ENCODE measurements around the gene ABHD17C. TPM values are rescaled to one million over a fixed set of nuclear protein-coding genes. Genes with fewer than 3 reads are reported as not detected.
"Not testable (repeated sequence)": the region's sequence is repeated elsewhere in the genome, so short reads cannot be mapped to it uniquely, and the experiment has no call there.

Gene ABHD17C
- 41.4 TPM for total RNA-seq
- long read RNA-seq, transcript ABHD17C-201 (3 exons, 2,368 nt), result major isoform, 172 of 183 reads
- long read RNA-seq, partial matches to known transcripts, result 1 of 183 reads
- long read RNA-seq, other reads (novel, unspliced or antisense), result 9 of 183 reads

DNA sequence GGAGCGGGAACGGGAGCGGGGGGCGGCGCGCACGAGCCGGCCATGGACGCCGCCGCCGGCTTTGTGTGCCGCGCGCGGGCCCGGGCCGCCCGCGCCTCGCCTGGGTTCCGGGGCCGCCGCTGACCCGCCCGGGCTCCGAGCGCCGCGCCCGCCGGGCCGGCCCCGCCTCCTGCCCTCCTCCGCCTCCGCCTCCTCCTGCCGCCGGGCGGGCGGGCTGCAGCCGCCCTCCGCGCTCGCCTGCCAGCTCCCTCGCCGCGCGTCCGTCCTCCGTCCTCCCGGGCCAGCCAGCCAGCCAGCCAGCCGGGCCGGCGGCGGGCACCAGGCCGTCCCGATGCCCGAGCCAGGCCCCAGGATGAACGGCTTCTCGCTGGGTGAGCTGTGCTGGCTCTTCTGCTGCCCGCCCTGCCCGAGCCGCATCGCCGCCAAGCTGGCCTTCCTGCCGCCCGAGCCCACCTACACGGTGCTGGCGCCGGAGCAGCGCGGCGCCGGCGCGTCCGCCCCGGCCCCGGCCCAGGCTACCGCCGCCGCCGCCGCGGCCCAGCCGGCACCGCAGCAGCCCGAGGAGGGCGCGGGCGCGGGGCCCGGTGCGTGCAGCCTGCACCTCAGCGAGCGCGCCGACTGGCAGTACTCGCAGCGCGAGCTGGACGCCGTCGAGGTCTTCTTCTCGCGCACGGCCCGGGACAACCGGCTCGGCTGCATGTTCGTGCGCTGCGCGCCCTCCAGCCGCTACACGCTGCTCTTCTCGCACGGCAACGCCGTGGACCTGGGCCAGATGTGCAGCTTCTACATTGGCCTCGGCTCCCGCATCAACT is at the start of gene ABHD17C:
Gene ABHD17C, plus strand, starts transcription at position 212 of the 812 bp plus-strand sequence. Its CDS starts 120 bp downstream, at position 332.
- DNase-seq (peak; percentile 89), ATAC-seq (peak; percentile 89)
- H3K4me3 ChIP-seq, result peak within 1 kb of the TSS; percentile 80
- H3K27me3 ChIP-seq, result no peaks in the 10 kb centered on the region
- TF ChIP-seq, protein P1, sequence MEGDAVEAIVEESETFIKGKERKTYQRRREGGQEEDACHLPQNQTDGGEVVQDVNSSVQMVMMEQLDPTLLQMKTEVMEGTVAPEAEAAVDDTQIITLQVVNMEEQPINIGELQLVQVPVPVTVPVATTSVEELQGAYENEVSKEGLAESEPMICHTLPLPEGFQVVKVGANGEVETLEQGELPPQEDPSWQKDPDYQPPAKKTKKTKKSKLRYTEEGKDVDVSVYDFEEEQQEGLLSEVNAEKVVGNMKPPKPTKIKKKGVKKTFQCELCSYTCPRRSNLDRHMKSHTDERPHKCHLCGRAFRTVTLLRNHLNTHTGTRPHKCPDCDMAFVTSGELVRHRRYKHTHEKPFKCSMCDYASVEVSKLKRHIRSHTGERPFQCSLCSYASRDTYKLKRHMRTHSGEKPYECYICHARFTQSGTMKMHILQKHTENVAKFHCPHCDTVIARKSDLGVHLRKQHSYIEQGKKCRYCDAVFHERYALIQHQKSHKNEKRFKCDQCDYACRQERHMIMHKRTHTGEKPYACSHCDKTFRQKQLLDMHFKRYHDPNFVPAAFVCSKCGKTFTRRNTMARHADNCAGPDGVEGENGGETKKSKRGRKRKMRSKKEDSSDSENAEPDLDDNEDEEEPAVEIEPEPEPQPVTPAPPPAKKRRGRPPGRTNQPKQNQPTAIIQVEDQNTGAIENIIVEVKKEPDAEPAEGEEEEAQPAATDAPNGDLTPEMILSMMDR (IDR thresholded peaks at IDR 0.05), result no peak
- no peaks in the 10 kb centered on the region for H3K9me3 ChIP-seq
- no peaks in the 10 kb centered on the region for H3K36me3 ChIP-seq
- peak within 1 kb of the TSS; percentile 84 for H3K27ac ChIP-seq
- intact Hi-C loops (cut with DNase I), result no loop called here
- H3K4me1 ChIP-seq, result peaks cover 6% of the 10 kb centered on the region

DNA sequence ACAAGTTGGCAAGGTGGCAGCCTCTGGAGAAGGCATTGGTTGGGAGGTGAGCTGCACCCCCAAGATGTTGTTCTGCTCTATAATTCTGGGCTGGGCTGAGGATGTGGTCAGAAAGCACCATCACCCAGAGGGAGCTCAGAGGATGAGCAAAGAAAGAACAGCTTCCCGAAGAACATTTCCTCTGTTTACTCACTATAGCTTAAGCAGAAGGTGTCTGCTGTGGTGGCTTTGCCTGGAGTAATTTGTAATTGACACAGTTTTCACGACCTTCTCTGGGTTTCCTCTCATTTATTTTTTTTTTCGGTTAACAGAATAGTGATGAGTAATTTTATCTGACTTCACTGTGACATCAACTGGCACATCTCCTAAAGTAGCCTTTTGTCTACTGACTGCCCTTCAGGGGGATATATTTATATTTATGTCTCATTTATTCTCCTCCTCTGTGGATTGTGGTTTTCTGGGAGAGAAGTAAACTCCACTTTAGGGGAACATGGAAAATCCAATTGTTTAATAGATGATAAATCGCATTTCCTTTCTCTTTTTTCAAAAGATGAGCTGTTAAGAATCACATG is 49.5 kb upstream of the ABHD17C start:
- ATAC-seq (no peak), DNase-seq (no peak)
- intact Hi-C loops (cut with DNase I), result no loop called here
- Histone ChIP-seq H3K4me3 (no peak overlapping the region), H3K27ac (no peak overlapping the region), H3K27me3 (no peaks in the 10 kb centered on the region), H3K9me3 (peaks cover 7% of the 10 kb centered on the region), H3K36me3 (no peaks in the 10 kb centered on the region), H3K4me1 (no peaks in the 10 kb centered on the region)
- TF ChIP-seq, protein P1 (IDR thresholded peaks at IDR 0.05), result no peak

- H3K4me3 ChIP-seq; H3K36me3 ChIP-seq; ATAC-seq; H3K27ac ChIP-seq; intact Hi-C loops (cut with DNase I); DNase-seq; H3K27me3 ChIP-seq; H3K4me1 ChIP-seq: not testable (repeated sequence)
- H3K9me3 ChIP-seq, result peaks cover 12% of the 10 kb centered on the region
Measured at GRCh38 chr15:80647424-80647823, 47.7 kb upstream of the ABHD17C start.

DNA sequence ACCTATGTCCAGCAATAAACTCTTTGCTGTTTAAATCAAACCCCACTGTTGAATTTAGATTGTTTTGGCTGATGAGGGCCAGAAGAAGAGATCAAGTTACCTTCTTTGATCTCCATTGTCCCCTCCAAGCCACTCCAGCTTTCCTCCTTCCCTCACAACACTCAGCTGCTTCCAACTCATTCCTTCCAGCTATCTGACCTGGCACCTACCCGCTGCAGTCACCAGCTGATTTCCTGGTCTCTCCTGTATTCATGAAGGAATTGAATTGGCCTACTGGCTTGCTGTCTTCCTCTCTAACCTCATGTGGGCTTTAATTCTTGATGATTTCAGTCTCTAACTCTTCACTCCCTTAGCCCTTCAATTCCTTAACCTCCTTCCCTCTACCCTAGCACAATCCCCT is 40.8 kb upstream of the ABHD17C start:
- TF ChIP-seq, protein P1 (IDR thresholded peaks at IDR 0.05), result no peak
- H3K9me3 ChIP-seq, result peaks cover 12% of the 10 kb centered on the region
- H3K27me3 ChIP-seq, result no peaks in the 10 kb centered on the region
- DNase-seq (no peak), ATAC-seq (no peak)
- intact Hi-C loops (cut with DNase I), result no loop called here
- no peak overlapping the region for H3K4me3 ChIP-seq
- H3K36me3 ChIP-seq, result no peaks in the 10 kb centered on the region
- no peaks in the 10 kb centered on the region for H3K4me1 ChIP-seq
- no peak overlapping the region for H3K27ac ChIP-seq

DNA sequence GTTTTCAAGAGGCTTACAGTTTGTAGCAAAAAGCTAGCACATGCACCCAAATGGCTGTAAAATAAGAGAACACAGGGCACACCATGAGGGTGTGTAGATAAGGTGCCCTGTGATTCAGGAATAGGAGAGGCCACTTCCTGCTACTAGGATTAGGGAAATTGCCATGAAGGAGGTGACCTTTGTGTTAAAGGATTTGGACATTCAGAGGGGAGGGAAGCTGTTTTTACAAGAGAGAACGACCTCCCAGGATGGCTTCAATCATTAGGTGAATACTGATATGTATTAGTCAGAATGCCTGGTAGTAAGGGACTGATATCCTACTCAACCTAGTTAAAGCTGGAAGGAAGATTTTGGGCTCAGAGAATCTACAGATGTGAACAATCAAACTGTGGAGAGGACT is 35.7 kb upstream of the ABHD17C start:
- DNase-seq (no peak), ATAC-seq (no peak)
- no peaks in the 10 kb centered on the region for H3K9me3 ChIP-seq
- no peak overlapping the region for H3K27ac ChIP-seq
- no peaks in the 10 kb centered on the region for H3K27me3 ChIP-seq
- H3K36me3 ChIP-seq, result no peaks in the 10 kb centered on the region
- H3K4me3 ChIP-seq, result no peak overlapping the region
- H3K4me1 ChIP-seq, result no peaks in the 10 kb centered on the region
- intact Hi-C loops (cut with DNase I), result no loop called here
- TF ChIP-seq, protein P1 (IDR thresholded peaks at IDR 0.05), result no peak

DNA sequence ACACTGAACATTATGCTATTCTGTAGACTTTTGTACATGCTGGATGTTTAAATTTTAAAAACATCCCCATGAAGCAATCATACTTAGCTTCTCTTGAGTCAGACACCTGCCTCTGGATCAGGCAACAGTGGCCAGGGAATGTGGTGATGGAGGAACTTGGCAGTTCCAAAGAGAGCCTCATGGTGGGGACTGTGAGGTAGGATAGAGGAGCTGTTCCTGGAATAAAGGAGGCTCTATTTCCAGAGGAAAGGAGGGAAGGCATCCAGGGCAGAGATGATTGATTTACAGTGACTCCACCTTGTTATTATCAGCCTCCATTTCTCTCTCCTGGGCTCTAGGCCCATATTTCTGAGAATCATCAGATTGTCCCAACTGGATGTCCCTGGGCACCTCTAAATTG is 35.0 kb upstream of the ABHD17C start:
- Histone ChIP-seq H3K4me3 (no peak overlapping the region), H3K27me3 (no peaks in the 10 kb centered on the region), H3K4me1 (no peaks in the 10 kb centered on the region), H3K36me3 (no peaks in the 10 kb centered on the region), H3K27ac (no peak overlapping the region), H3K9me3 (no peaks in the 10 kb centered on the region)
- DNase-seq (no peak), ATAC-seq (peak; percentile 83)
- intact Hi-C loops (cut with DNase I), result no loop called here
- TF ChIP-seq, protein P1 (IDR thresholded peaks at IDR 0.05), result peak; percentile 38
